HepG2 (cell line): ENCODE results near the gene ZNF443. TPM values are rescaled to one million over a fixed set of nuclear protein-coding genes. Genes with fewer than 3 reads are reported as not detected.

Experiments used
- AFF4 ChIP-seq: sonication (generic); formaldehyde crosslinking; IDR thresholded peaks from 2 replicates; pipeline ENCODE4 v1.4.0; 2020; ENCODE audit warnings: missing genetic modification reagents
- ARID3A ChIP-seq: IDR thresholded peaks from 2 replicates; pipeline ENCODE4 v1.6.1; 2012; ENCODE audit warnings: low read depth, low read length, improper control_type of control experiment
- DMAP1 ChIP-seq: IDR thresholded peaks from 2 replicates; pipeline ENCODE4 v1.6.1; 2016
- EED ChIP-seq: sonication (generic); formaldehyde crosslinking; IDR thresholded peaks from 2 replicates; pipeline ENCODE4 v1.5.0; 2020; ENCODE audit warnings: mild to moderate bottlenecking, missing genetic modification reagents
- ETS1 ChIP-seq: sonication (generic); formaldehyde crosslinking; IDR thresholded peaks from 2 replicates; pipeline ENCODE4 v1.4.0; 2020; ENCODE audit warnings: missing genetic modification reagents
- FOXO1 ChIP-seq: sonication (generic); formaldehyde crosslinking; IDR thresholded peaks from 2 replicates; pipeline ENCODE4 v1.4.0; 2020; ENCODE audit warnings: missing genetic modification reagents
- MATR3 ChIP-seq: sonication (generic); formaldehyde crosslinking; IDR thresholded peaks from 2 replicates; pipeline ENCODE4 v1.4.0; 2020; ENCODE audit warnings: missing genetic modification reagents
- MXI1 ChIP-seq: IDR thresholded peaks from 3 replicates; pipeline ENCODE4 v1.6.1; 2012; ENCODE audit warnings: low read depth, low read length, inconsistent platforms, borderline replicate concordance
- PAF1 ChIP-seq: IDR thresholded peaks from 2 replicates; pipeline ENCODE4 v1.6.1; 2016; ENCODE audit warnings: missing genetic modification reagents, missing compliant biosample characterization
- PAXIP1 ChIP-seq: sonication (generic); formaldehyde crosslinking; conservative IDR thresholded peaks from 2 replicates; pipeline ENCODE4 v1.4.0; 2020; ENCODE audit warnings: mild to moderate bottlenecking, missing genetic modification reagents, moderate library complexity
- POLR2AphosphoS2 ChIP-seq: IDR thresholded peaks from 2 replicates; pipeline ENCODE4 v1.6.1; 2011; ENCODE audit warnings: low read depth, low read length, improper control_type of control experiment
- PRMT3 ChIP-seq: sonication (generic); formaldehyde crosslinking; IDR thresholded peaks from 2 replicates; pipeline ENCODE4 v1.8.1; 2022; ENCODE audit warnings: low read depth, mild to moderate bottlenecking, moderate library complexity, missing genetic modification reagents, borderline replicate concordance
- SMARCE1 ChIP-seq: fragments of 450-650 bp; IDR thresholded peaks from 2 replicates; pipeline ENCODE4 v1.6.1; 2017; ENCODE audit warnings: borderline replicate concordance
- SPEN ChIP-seq: sonication (generic); formaldehyde crosslinking; IDR thresholded peaks from 2 replicates; pipeline ENCODE4 v1.5.1; 2020; ENCODE audit warnings: low read depth, mild to moderate bottlenecking, missing genetic modification reagents
- ZFP62 ChIP-seq: sonication (generic); formaldehyde crosslinking; IDR thresholded peaks from 2 replicates; pipeline ENCODE4 v1.4.0; 2020; ENCODE audit warnings: missing genetic modification reagents
- ZNF282 ChIP-seq: fragments of 450-650 bp; IDR thresholded peaks from 2 replicates; pipeline ENCODE4 v1.6.1; 2018; ENCODE audit not compliant: partially characterized antibody
- ZNF510 ChIP-seq: sonication (generic); formaldehyde crosslinking; IDR thresholded peaks from 2 replicates; pipeline ENCODE4 v1.4.0; 2020; ENCODE audit warnings: low read depth, mild to moderate bottlenecking, missing genetic modification reagents
- ZNF562 ChIP-seq: sonication (generic); formaldehyde crosslinking; IDR thresholded peaks from 2 replicates; pipeline ENCODE4 v1.8.0; 2022; ENCODE audit warnings: missing genetic modification reagents, borderline replicate concordance
- ZNF567 ChIP-seq: sonication (generic); formaldehyde crosslinking; IDR thresholded peaks from 2 replicates; pipeline ENCODE4 v1.8.1; 2023; ENCODE audit warnings: mild to moderate bottlenecking, missing genetic modification reagents, borderline replicate concordance
- ZNF777 ChIP-seq: sonication (generic); formaldehyde crosslinking; IDR thresholded peaks from 2 replicates; pipeline ENCODE4 v1.4.0; 2020; ENCODE audit warnings: missing genetic modification reagents
- ZNF878 ChIP-seq: sonication (generic); formaldehyde crosslinking; IDR thresholded peaks from 2 replicates; pipeline ENCODE4 v1.8.1; 2023; ENCODE audit warnings: mild to moderate bottlenecking, missing genetic modification reagents, moderate library complexity
- polyA plus RNA-seq, 8 experiments: library from polyadenylated mRNA; depleted of rRNA in 3 of 8; stranded (reverse) in 7 of 8; unstranded in 1 of 8; fragments of >200 nt; fragmentation: Illumina TruSeq in 4 of 8; extraction: Trizol in 4 of 8; gene quantifications; 2 replicates each; pipeline versions ENCODE4 v1.2.1 to v1.2.3, GENCODE V29; 2011 to 2016; ENCODE audit warnings: low read depth in 4 of 8, missing spikeins in 1 of 8, mixed read lengths in 1 of 8; ENCODE audit not compliant: insufficient read depth in 1 of 8
- total RNA-seq, 5 experiments: library from RNA; depleted of rRNA; stranded (reverse); fragments of >200 nt; fragmentation: Illumina TruSeq; extraction: Trizol; gene quantifications; 2 replicates each; pipeline ENCODE4 v1.2.3, GENCODE V29; 2016; ENCODE audit warnings: low read depth in 1 of 5

Gene ZNF443
- total and polyA plus RNA-seq, 2 of the 13 experiments (the other 11 are each of a cell fraction or from before 2014, with no cell fraction given), result 3.6 to 19.0 TPM

GRCh38 chr19:12484371-12485051 is 43.7 kb upstream of the ZNF443 start, which contains the start of gene ZNF709 (continued):
- TF ChIP-seq PAXIP1, result peak; percentile 49
- TF ChIP-seq DMAP1 (CRISPR knock-in tag), result peak; percentile 68
- no peak for TF ChIP-seq PRMT3
- no peak for TF ChIP-seq ZNF567 (CRISPR knock-in tag)
- TF ChIP-seq ZNF282, result no peak
- no peak for TF ChIP-seq EED (CRISPR knock-in tag)
- peak; percentile 79; the same call in 2 of the 3 replicates for TF ChIP-seq MXI1
- TF ChIP-seq ZFP62 (CRISPR knock-in tag), result no peak
- TF ChIP-seq ETS1 (CRISPR knock-in tag), result no peak
- TF ChIP-seq SPEN (CRISPR knock-in tag), result peak; percentile 67; the same call in 1 of the 2 replicates
- TF ChIP-seq MATR3 (CRISPR knock-in tag), result no peak
- TF ChIP-seq ZNF878 (CRISPR knock-in tag), result no peak
- no peak for TF ChIP-seq PAF1 (CRISPR knock-in tag)
- no peak for TF ChIP-seq ARID3A
- no peak for TF ChIP-seq AFF4 (CRISPR knock-in tag)
- TF ChIP-seq ZNF510 (CRISPR knock-in tag), result peak; percentile 81; the same call in 1 of the 2 replicates
- TF ChIP-seq FOXO1, result no peak
- no peak for TF ChIP-seq SMARCE1
- no peak for TF ChIP-seq ZNF562
- TF ChIP-seq POLR2AphosphoS2, result no peak
- no peak for TF ChIP-seq ZNF777 (CRISPR knock-in tag)
